WERI-Rb-1 (cell line): ENCODE data around the gene CYB5R2.

Experiments used
- DNase-seq: peaks from one replicate; pipeline ENCODE4 v3.0.0-alpha.2; 2020
- H3K27ac ChIP-seq: fragments of 250-450 bp; sonication (Bioruptor Pico); 2 replicates; pipeline ENCODE4 v1.5.1; 2020; ENCODE audit warnings: mild to moderate bottlenecking, moderate library complexity
- H3K27me3 ChIP-seq: fragments of 250-450 bp; sonication (Bioruptor Pico); 2 replicates; pipeline ENCODE4 v1.5.1; 2021; ENCODE audit warnings: mild to moderate bottlenecking, low read depth, moderate library complexity; ENCODE audit not compliant: insufficient read depth, severe bottlenecking
- H3K36me3 ChIP-seq: fragments of 250-450 bp; sonication (Bioruptor Pico); 2 replicates; pipeline ENCODE4 v1.5.1; 2020; ENCODE audit warnings: mild to moderate bottlenecking, moderate library complexity
- H3K4me3 ChIP-seq: 2 replicates; pipeline ENCODE4 v1.5.1; 2011; ENCODE audit warnings: low read depth, mild to moderate bottlenecking, control low read depth, low read length
- H3K9me3 ChIP-seq: fragments of 250-450 bp; sonication (Bioruptor Pico); 2 replicates; pipeline ENCODE4 v1.5.1; 2021; ENCODE audit warnings: mild to moderate bottlenecking, moderate library complexity; ENCODE audit not compliant: severe bottlenecking
- TF ChIP-seq, protein P1 (sequence below): IDR thresholded peaks from 2 replicates; pipeline ENCODE4 v1.5.1; 2011; ENCODE audit warnings: low read depth, mild to moderate bottlenecking, control low read depth, inconsistent platforms, low read length

CYB5R2 gene

DNA sequence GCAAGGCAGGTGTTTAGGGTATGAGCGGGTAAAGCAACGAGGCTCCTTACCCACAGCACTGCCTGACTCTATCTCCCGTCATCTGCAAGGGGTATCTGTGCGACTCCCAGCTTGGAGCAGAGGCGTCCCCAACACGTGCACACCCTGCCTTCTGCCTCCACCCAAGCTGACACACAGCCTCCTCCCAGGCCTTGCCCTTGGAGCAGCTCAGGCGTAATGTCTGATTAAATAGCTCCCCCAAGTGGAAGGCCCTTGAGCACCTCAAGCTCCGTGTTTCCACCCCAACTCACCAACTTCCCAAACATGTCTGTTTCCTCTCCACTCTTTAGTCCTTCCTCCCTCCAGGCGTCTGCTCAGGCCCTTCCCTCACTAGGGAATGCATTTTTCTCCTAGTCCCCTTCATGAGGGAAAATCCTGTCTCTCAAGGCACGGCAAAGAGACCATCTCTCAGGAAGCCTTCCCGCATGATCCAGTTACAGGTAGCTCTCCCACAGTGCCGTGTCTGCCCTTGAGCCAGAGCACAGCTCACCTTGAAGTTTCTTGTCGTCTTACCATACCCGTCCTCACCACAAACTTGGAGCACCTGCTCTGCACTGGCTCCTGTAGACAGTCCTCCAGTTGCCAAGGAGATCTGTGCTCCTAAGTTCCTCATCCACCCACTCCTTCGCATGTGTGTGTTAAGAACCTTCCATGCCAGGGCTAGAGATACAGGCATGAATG is 15.8 kb downstream of the CYB5R2 start:
- DNase-seq = peak; percentile 71
- TF ChIP-seq, protein P1, sequence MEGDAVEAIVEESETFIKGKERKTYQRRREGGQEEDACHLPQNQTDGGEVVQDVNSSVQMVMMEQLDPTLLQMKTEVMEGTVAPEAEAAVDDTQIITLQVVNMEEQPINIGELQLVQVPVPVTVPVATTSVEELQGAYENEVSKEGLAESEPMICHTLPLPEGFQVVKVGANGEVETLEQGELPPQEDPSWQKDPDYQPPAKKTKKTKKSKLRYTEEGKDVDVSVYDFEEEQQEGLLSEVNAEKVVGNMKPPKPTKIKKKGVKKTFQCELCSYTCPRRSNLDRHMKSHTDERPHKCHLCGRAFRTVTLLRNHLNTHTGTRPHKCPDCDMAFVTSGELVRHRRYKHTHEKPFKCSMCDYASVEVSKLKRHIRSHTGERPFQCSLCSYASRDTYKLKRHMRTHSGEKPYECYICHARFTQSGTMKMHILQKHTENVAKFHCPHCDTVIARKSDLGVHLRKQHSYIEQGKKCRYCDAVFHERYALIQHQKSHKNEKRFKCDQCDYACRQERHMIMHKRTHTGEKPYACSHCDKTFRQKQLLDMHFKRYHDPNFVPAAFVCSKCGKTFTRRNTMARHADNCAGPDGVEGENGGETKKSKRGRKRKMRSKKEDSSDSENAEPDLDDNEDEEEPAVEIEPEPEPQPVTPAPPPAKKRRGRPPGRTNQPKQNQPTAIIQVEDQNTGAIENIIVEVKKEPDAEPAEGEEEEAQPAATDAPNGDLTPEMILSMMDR = peak; percentile 80
- no peaks in the 10 kb centered on the region for H3K9me3 ChIP-seq
- no peak overlapping the region for H3K27ac ChIP-seq
- no peaks in the 10 kb centered on the region for H3K36me3 ChIP-seq
- H3K4me3 ChIP-seq = no peak overlapping the region
- H3K27me3 ChIP-seq = no peaks in the 10 kb centered on the region

DNA sequence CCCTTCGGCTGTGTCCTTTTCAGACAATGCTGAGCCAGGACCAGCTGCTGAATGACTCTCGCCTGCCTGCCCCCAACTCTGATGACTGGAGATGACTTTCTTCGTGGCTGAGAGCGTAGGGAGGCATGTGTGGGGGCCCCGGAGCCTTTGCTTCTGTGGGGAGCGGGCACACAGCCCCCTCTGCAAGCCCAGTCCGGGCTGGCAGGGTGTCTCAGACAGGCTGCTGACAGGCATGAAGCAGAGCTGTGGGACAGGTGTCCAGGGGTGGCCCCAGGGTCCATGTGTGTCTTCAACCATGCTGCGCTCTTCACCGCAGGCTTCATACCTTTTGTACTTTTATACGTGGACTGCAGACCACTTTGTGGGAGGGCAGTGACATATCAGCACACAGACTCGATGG is 16.6 kb downstream of the CYB5R2 start:
- DNase-seq = no peak
- Histone ChIP-seq H3K9me3 (no peaks in the 10 kb centered on the region), H3K4me3 (no peak overlapping the region), H3K27me3 (no peaks in the 10 kb centered on the region), H3K27ac (no peak overlapping the region), H3K36me3 (no peaks in the 10 kb centered on the region)
- TF ChIP-seq, protein P1 = no peak

DNA sequence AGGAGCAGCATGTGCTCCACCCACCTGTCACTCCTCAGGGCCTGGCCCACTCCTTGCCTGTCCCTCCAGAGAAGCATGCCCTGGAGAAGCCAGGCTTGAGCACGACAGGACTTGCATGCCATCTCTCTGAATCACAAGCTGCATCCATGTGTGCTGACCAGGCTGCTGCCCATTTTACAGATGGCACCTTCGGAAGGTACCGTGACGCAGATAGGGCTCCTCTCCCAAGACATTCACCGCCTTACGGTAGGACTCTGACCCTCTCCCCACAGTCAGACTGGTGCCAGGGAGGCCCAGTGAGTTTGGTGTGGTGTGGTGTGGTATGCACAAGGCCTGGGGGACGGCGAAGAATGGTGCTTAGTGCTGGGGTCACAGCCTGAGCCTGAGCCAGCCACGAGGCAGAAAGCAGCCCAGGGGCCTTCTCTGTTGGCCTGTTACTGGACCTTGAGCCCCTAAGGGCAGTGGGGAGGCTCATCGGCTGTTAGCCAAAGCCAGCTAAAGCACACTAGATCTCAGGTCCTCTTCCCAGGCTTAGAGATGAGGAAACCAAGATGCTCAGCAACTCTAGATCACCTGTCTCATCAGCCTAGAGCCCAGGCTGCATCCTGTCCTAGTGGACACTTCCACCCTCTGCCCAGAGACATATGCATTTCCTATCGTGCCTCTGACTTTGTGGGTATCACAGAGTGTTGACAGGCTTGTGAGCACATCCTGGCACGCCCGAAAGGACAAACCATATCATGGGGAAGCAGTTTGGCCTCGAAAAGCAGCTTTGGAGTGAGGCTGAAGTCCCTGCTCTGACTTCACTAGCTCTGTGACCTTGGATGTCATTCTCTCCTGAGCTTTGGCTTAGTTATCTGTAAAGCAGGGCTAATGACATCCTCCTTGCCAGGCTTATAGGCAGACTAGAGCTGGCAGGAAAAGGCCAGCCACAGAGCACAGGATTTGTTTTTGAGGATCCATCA is 17.8 kb downstream of the CYB5R2 start:
- Histone ChIP-seq H3K36me3 (no peaks in the 10 kb centered on the region), H3K27ac (no peak overlapping the region), H3K4me3 (no peak overlapping the region), H3K9me3 (no peaks in the 10 kb centered on the region), H3K27me3 (no peaks in the 10 kb centered on the region)
- DNase-seq = no peak
- TF ChIP-seq, protein P1 = no peak

DNA sequence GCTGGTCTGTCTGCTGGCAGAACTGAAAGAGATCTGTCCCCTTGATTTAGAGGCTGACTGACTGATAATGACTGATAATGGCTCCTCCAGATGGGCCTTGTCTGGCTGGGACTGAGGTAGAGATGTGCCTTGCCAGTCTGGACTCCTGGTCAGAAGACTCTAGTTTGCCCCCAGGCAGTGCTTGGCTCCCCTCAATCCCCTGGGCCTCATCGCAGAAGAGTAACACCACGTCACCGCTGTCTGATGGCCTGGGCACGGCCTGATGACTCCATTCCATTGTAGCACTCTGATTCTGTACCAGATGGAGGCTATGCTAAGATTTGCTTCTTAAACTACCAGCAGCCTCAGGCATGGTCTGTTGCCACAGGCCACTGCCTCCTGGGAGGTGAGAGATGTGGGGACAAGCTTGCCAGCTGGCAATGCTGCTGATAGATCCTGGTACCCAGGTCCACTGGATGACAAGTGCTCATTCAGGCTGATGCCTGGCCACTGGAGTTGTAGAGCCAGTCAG is 19.1 kb downstream of the CYB5R2 start:
- DNase-seq = no peak
- no peak overlapping the region for H3K27ac ChIP-seq
- H3K27me3 ChIP-seq = no peaks in the 10 kb centered on the region
- no peaks in the 10 kb centered on the region for H3K9me3 ChIP-seq
- H3K4me3 ChIP-seq = no peak overlapping the region
- no peaks in the 10 kb centered on the region for H3K36me3 ChIP-seq
- TF ChIP-seq, protein P1 = no peak

DNA sequence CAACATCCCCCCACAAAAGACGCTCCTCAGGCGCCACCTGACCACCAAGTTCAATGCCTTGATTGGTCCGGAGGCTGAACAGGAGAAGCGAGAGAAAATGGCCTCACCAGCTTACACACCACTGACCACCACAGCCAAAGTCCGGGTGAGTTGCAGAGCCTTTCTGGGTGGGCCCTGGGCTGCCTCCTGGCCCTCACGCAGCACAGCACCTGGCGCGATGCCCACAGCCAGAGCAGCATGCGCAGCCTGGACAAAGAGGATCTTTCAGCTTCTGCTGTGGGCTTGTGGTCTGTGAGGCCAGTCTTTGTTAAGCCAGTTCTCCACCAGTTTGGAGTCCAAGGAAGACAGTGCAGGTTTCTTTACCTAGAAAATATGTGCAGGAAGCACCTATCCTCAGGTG is 21.6 kb downstream of the CYB5R2 start:
- no peak for DNase-seq
- H3K36me3 ChIP-seq = no peaks in the 10 kb centered on the region
- TF ChIP-seq, protein P1 = no peak
- H3K27ac ChIP-seq = no peak overlapping the region
- no peak overlapping the region for H3K4me3 ChIP-seq
- H3K27me3 ChIP-seq = no peaks in the 10 kb centered on the region
- no peaks in the 10 kb centered on the region for H3K9me3 ChIP-seq
